Gastrocnemius medialis (tissue), 4 donors: ENCODE data around the gene SRCAP. TPM values are rescaled to one million over a fixed set of nuclear protein-coding genes. Genes with fewer than 3 reads are reported as not detected.

Experiments
- ATAC-seq, 2 donors: fragments of 150-250 bp; one replicate each; pipeline ENCODE4 v1.9.1; 2016
- DNase-seq, 2 donors: peaks; one replicate each; pipeline ENCODE4 v3.0.0-alpha.2; 2019
- H3K27ac ChIP-seq, 4 donors: fragments of 200-600 bp; sonication (generic); 1 replicate in 1 of 4; 2 replicates in 3 of 4; pipeline ENCODE4 v1.5.1; 2016 to 2018; ENCODE audit warnings: mild to moderate bottlenecking in 2 of 4, moderate library complexity in 1 of 4
- H3K27me3 ChIP-seq, 3 donors: fragments of 200-600 bp; sonication (generic) in 2 of 3; 1 replicate in 1 of 3; 2 replicates in 2 of 3; pipeline versions ENCODE4 v1.5.1 to v1.6.0; 2016 to 2019; ENCODE audit warnings: mild to moderate bottlenecking in 1 of 3, moderate library complexity in 1 of 3
- H3K36me3 ChIP-seq, 2 donors: fragments of 200-600 bp; sonication (generic) in 1 of 2; one replicate each; pipeline ENCODE4 v1.5.1; 2017 to 2018
- H3K4me1 ChIP-seq, 2 donors: fragments of 200-600 bp; sonication (generic) in 1 of 2; one replicate each; pipeline ENCODE4 v1.5.1; 2016 to 2017; ENCODE audit warnings: mild to moderate bottlenecking in 2 of 2
- H3K4me3 ChIP-seq, 4 donors: fragments of 200-600 bp; sonication (generic) in 3 of 4; 1 replicate in 1 of 4; 2 replicates in 3 of 4; pipeline ENCODE4 v1.5.1; 2016 to 2019; ENCODE audit warnings: mild to moderate bottlenecking in 2 of 4
- H3K9me3 ChIP-seq, 3 donors: fragments of 200-600 bp; sonication (generic) in 2 of 3; 1 replicate in 1 of 3; 2 replicates in 2 of 3; pipeline ENCODE4 v1.5.1; 2016 to 2019
- CTCF ChIP-seq, 5 experiments: fragments of 450-650 bp in 3 of 5; fragments of 200-600 bp in 2 of 5; sonication (generic) in 2 of 5; IDR thresholded peaks in 4 of 5; conservative IDR thresholded peaks in 1 of 5; 1 replicate in 4 of 5; 2 replicates in 1 of 5; pipeline ENCODE4 v1.5.1; 2016 to 2019; ENCODE audit warnings: antibody characterized with exemption in 5 of 5, mild to moderate bottlenecking in 3 of 5, moderate library complexity in 3 of 5
- POLR2A ChIP-seq, 2 donors: fragments of 450-650 bp; IDR thresholded peaks; one replicate each; pipeline ENCODE4 v1.6.1; 2017; ENCODE audit warnings: antibody characterized with exemption in 2 of 2, mild to moderate bottlenecking in 2 of 2, moderate library complexity in 2 of 2
- in situ Hi-C, 4 donors: fragments of 200-750 bp; cut with MboI; loops; one replicate each; pipeline versions ENCODE4 v1.15.0 to v1.8.0; 2017; ENCODE audit warnings: low sequenced_read_pairs in 4 of 4
- intact Hi-C: fragments of 100-400 bp; cut with DNase I; formaldehyde crosslinking; loops from one replicate; pipeline ENCODE4 v1.15.1; 2023; ENCODE audit warnings: low total_unique reads
- total RNA-seq, 4 donors: library from RNA; depleted of rRNA; stranded (reverse); fragments of >200 nt; gene quantifications; one replicate each; pipeline versions ENCODE4 v1.1.0 to v1.2.3, GENCODE V29; 2016

SRCAP gene
- total RNA-seq, 4 donors from 2014 or later: 15.3 to 25.5 (median 21.9) TPM

- H3K4me3 ChIP-seq: peak overlapping the region; percentile 77 to 96 (median 92)
- no peaks in the 10 kb centered on the region for H3K27me3 ChIP-seq
- no peak for TF ChIP-seq CTCF (IDR thresholded peaks at IDR 0.05 in 4 of 5, conservative IDR thresholded peaks at IDR 0.05 in 1 of 5)
- no peak for TF ChIP-seq POLR2A (IDR thresholded peaks at IDR 0.05)
- peaks cover 0 to 57% of the 10 kb centered on the region in 2 donors for H3K36me3 ChIP-seq
- ATAC-seq (no peak), DNase-seq (peak in 1 of 2 donors; percentile 10)
- H3K4me1 ChIP-seq: peaks cover 18 to 23% of the 10 kb centered on the region in 2 donors
- in situ Hi-C loops: no loop called here
- intact Hi-C loops: loop anchor here (1.0 kb wide), 1 partner anchor 15 kb away; the partner anchor contains the start of gene PHKG2
- no peaks in the 10 kb centered on the region for H3K9me3 ChIP-seq
- peak overlapping the region; percentile 91 to 96 (median 94) for H3K27ac ChIP-seq
Measured at GRCh38 chr16:30762991-30763725, 64.2 kb downstream of the SRCAP start.

GRCh38 chr16:30764086-30764485 lies 65.1 kb downstream of the SRCAP start:
- intact Hi-C loops: no loop called here
- DNase-seq (peak in 1 of 2 donors; percentile 8), ATAC-seq (no peak)
- Histone ChIP-seq H3K4me1 (peaks cover 18 to 23% of the 10 kb centered on the region in 2 donors), H3K27ac (no peak overlapping the region), H3K27me3 (no peaks in the 10 kb centered on the region), H3K4me3 (no peak overlapping the region), H3K36me3 (peaks cover 0 to 61% of the 10 kb centered on the region in 2 donors), H3K9me3 (no peaks in the 10 kb centered on the region)
- in situ Hi-C loops: no loop called here
- TF ChIP-seq CTCF (IDR thresholded peaks at IDR 0.05 in 4 of 5, conservative IDR thresholded peaks at IDR 0.05 in 1 of 5) (no peak), POLR2A (IDR thresholded peaks at IDR 0.05) (no peak)

GRCh38 chr16:30764816-30765465 lies 66.0 kb downstream of the SRCAP start:
- DNase-seq (peak in 1 of 2 donors; percentile 8), ATAC-seq (no peak)
- Histone ChIP-seq H3K4me1 (peaks cover 18 to 23% of the 10 kb centered on the region in 2 donors), H3K27ac (no peak overlapping the region), H3K4me3 (no peak overlapping the region), H3K36me3 (peaks cover 0 to 69% of the 10 kb centered on the region in 2 donors), H3K9me3 (no peaks in the 10 kb centered on the region), H3K27me3 (no peaks in the 10 kb centered on the region)
- TF ChIP-seq POLR2A (IDR thresholded peaks at IDR 0.05) (no peak), CTCF (IDR thresholded peaks at IDR 0.05 in 4 of 5, conservative IDR thresholded peaks at IDR 0.05 in 1 of 5) (no peak)
- in situ Hi-C loops: no loop called here
- intact Hi-C loops: no loop called here

GRCh38 chr16:30766206-30766932 lies 67.4 kb downstream of the SRCAP start:
- Histone ChIP-seq H3K4me1 (peaks cover 12 to 15% of the 10 kb centered on the region in 2 donors), H3K27me3 (no peaks in the 10 kb centered on the region), H3K9me3 (no peaks in the 10 kb centered on the region), H3K4me3 (no peak overlapping the region), H3K36me3 (peaks cover 0 to 83% of the 10 kb centered on the region in 2 donors), H3K27ac (no peak overlapping the region)
- ATAC-seq (no peak), DNase-seq (no peak)
- in situ Hi-C loops (no loop called here), intact Hi-C loops (no loop called here)
- TF ChIP-seq CTCF (IDR thresholded peaks at IDR 0.05 in 4 of 5, conservative IDR thresholded peaks at IDR 0.05 in 1 of 5) (no peak), POLR2A (IDR thresholded peaks at IDR 0.05) (no peak)
